Duodenal mucosa (tissue), 2 donors: ENCODE measurements around the gene CDC16.

ENCODE experiments used
- H3K27ac ChIP-seq: one replicate; pipeline ENCODE4 v1.7.0; 2013; ENCODE audit warnings: low read depth, low read length
- H3K27me3 ChIP-seq, 2 donors: one replicate each; pipeline ENCODE4 v1.7.0; 2013; ENCODE audit warnings: low read length in 2 of 2, control low read depth in 1 of 2; ENCODE audit not compliant: insufficient read depth in 2 of 2, control insufficient read depth in 1 of 2
- H3K36me3 ChIP-seq, 2 donors: one replicate each; pipeline ENCODE4 v1.7.0; 2013; ENCODE audit warnings: low read length in 2 of 2, control low read depth in 1 of 2; ENCODE audit not compliant: insufficient read depth in 2 of 2, control insufficient read depth in 1 of 2
- H3K4me1 ChIP-seq, 2 donors: one replicate each; pipeline ENCODE4 v1.7.0; 2013; ENCODE audit warnings: low read length in 2 of 2, control low read depth in 1 of 2; ENCODE audit not compliant: insufficient read depth in 2 of 2, control insufficient read depth in 1 of 2
- H3K4me3 ChIP-seq, 2 donors: one replicate each; pipeline ENCODE4 v1.7.0; 2013; ENCODE audit warnings: low read length in 2 of 2, low read depth in 1 of 2
- H3K9ac ChIP-seq, 2 donors: one replicate each; pipeline ENCODE4 v1.7.0; 2013; ENCODE audit warnings: low read length in 2 of 2, low read depth in 1 of 2
- H3K9me3 ChIP-seq, 2 donors: one replicate each; pipeline ENCODE4 v1.7.0; 2013; ENCODE audit warnings: low read length in 2 of 2, control low read depth in 1 of 2; ENCODE audit not compliant: control insufficient read depth in 1 of 2

CDC16 gene

DNA sequence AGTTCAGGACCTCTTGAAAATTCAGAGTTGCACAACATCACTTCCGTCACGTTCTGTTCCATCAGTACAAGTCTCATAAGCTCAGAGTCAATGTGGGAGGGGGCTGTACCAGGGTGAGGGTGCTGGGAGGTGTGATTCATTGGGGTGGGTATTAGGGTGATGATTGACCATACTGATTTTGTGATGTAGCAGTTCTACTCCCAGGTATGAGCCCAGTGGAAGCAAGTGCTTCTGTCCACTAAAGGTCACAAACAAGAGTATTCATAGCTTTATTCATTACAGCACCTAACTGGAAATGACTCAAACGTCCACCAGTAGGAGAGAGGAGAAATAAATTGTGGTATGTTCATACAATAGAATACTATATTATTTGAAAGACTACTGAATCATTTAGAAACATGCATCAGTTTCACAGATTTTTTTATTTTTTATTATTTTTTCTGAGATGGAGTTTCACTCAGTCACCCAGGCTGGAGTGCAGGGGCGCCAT is 34.6 kb downstream of the CDC16 start:
- peaks cover 0 to 4% of the 10 kb centered on the region in 2 donors for H3K4me1 ChIP-seq
- H3K36me3 ChIP-seq, result peaks cover 31 to 70% of the 10 kb centered on the region in 2 donors
- no peaks in the 10 kb centered on the region for H3K9me3 ChIP-seq
- H3K27me3 ChIP-seq, result no peaks in the 10 kb centered on the region
- H3K27ac ChIP-seq, result no peak overlapping the region
- no peak overlapping the region for H3K9ac ChIP-seq
- no peak overlapping the region for H3K4me3 ChIP-seq

DNA sequence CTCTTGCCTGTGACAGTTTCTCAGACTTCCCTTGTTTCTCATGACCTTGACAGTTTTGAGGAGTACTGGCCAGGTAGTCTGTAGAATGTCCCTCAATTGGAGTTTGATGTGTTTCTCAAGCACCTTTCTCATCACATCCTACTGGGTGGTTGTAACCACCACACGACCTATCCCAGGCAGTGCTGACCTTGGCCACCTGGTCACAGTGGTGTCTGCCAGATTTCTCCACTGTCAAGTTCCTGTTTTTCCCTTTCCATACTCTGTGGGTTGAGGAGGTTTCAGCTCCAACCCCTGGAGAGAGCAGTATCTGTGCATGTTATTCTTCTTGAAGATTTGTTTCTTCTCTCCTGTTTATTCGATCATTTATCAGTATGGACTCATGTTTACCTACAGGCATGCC is 38.3 kb downstream of the CDC16 start:
- peaks cover 0 to 4% of the 10 kb centered on the region in 2 donors for H3K4me1 ChIP-seq
- H3K9ac ChIP-seq, result no peak overlapping the region
- H3K4me3 ChIP-seq, result no peak overlapping the region
- no peaks in the 10 kb centered on the region for H3K9me3 ChIP-seq
- H3K36me3 ChIP-seq, result peaks cover 19 to 52% of the 10 kb centered on the region in 2 donors
- H3K27ac ChIP-seq, result no peak overlapping the region
- H3K27me3 ChIP-seq, result no peaks in the 10 kb centered on the region

DNA sequence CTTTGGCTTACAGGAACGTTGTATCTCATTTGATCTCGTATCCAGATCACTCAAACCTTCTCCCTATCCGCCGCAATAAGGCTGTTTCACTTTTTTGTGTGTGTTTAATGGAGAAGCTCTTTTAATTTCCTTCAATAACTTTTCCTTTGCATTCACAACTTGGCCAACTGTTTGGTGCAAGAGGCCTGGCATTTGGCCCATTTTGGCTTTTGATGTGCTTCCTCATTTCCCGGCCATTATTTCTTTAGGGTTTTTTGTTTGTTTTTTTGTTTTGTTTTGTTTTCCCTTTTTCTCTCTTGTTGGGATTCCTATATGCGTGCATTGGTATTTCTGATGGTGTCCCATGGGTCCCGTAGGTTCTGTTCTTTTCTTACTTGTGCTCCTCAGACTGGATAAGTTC is 40.6 kb downstream of the CDC16 start:
- peaks cover 0 to under 1% of the 10 kb centered on the region in 2 donors for H3K4me1 ChIP-seq
- H3K27ac ChIP-seq, result no peak overlapping the region
- H3K36me3 ChIP-seq, result peaks cover 12 to 31% of the 10 kb centered on the region in 2 donors
- H3K27me3 ChIP-seq, result no peaks in the 10 kb centered on the region
- H3K9me3 ChIP-seq, result no peaks in the 10 kb centered on the region
- H3K9ac ChIP-seq, result no peak overlapping the region
- H3K4me3 ChIP-seq, result no peak overlapping the region

DNA sequence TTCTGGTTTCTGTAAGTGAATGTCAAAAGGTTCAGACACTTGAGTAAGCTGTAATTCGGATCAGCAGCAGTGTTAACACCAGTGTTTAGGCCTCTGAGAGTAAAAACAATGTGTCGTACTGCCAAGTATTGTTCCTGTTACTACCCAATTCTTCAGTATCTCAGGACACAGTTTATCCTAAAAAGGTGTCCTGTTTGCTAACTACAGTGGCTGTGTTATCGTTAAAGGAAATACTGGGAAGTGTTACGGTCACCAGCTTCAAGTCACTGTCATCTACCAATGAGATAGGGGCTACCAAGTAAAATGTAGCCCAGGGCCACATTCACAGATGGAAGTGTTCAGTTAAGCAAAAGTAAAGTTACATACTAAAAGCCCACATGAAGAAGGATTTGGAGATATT is 44.4 kb downstream of the CDC16 start:
- Histone ChIP-seq H3K27ac (no peak overlapping the region), H3K9me3 (no peaks in the 10 kb centered on the region), H3K4me1 (peaks cover 0 to 16% of the 10 kb centered on the region in 2 donors), H3K36me3 (peaks cover 3 to 9% of the 10 kb centered on the region in 2 donors), H3K4me3 (no peak overlapping the region), H3K27me3 (no peaks in the 10 kb centered on the region), H3K9ac (no peak overlapping the region)

DNA sequence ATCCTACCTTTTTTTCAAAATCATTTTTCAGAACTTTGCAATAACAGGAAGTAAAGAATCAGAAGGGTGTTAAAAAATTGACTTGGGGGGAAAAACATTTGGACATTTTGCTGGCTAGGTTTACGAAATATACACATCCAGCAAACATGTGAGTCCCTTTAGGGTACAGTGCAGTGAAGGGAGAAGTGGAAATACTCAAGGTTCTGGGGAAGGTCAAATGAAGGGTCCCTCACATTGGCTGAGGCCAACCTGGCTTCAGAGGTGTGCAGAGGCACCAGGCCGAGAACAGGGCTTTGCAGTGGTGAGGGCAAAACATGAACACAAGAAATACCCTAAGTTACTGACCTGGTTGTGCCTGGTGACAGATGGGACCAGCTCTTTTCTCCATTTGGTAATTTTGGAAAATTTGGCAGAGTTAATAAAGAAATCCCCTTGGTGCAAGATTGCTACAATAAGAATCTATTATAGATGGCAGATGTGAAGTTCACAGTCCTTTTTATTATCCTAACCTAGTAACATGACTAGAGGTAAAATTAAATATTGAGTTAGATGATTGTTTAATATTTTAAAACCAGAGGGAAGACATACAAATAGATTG is 45.2 kb downstream of the CDC16 start:
- Histone ChIP-seq H3K9me3 (no peaks in the 10 kb centered on the region), H3K36me3 (peaks cover 3 to 7% of the 10 kb centered on the region in 2 donors), H3K27me3 (no peaks in the 10 kb centered on the region), H3K4me3 (no peak overlapping the region), H3K27ac (no peak overlapping the region), H3K9ac (peak overlapping the region in 1 of 2 donors; percentile 73), H3K4me1 (peaks cover 0 to 16% of the 10 kb centered on the region in 2 donors)

DNA sequence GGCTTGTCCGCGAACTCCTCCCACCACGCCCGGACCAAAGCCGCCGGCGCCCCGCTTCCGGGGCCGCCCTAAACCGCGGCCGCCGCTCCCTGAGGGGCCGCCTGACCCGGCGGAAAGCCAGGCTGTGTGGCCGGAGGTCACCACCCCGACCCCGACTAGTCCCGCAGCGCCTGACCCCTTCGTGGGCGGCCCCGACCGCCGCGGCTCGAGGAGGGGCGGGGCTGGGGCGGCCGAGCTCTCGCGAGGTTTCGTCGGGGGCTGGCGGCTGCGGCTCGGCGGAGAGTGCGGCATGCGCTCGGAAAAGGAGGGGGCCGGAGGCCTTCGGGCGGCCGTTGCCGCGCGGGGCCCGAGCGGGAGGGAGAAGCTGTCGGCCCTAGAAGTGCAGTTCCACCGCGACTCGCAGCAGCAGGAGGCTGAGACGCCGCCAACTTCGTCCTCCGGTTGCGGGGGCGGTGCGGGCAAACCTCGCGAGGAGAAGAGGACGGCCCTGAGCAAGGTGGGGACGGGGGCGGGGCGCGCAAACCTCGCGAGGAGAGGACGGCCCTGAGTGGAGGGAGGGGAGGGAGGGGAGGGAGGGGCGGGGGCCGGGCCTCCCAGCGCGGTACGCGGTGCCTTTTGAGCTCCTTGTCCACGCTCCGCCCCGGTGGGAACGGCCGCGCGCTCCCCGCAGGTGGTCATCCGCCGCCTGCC is 46.8 kb downstream of the CDC16 start, which contains the start of gene UPF3A:
TSS of gene UPF3A (plus strand) at position 251 of the 690 bp plus-strand sequence. CDS start at position 290, 39 bp downstream.
- peaks cover 10 to 11% of the 10 kb centered on the region in 2 donors for H3K36me3 ChIP-seq
- peak within 1 kb of the TSS; percentile 73 to 80 for H3K9ac ChIP-seq
- peaks cover 0 to 16% of the 10 kb centered on the region in 2 donors for H3K4me1 ChIP-seq
- H3K9me3 ChIP-seq, result no peaks in the 10 kb centered on the region
- H3K27me3 ChIP-seq, result no peaks in the 10 kb centered on the region
- peak within 1 kb of the TSS; percentile 81 to 85 for H3K4me3 ChIP-seq
- peak within 1 kb of the TSS; percentile 97 for H3K27ac ChIP-seq

DNA sequence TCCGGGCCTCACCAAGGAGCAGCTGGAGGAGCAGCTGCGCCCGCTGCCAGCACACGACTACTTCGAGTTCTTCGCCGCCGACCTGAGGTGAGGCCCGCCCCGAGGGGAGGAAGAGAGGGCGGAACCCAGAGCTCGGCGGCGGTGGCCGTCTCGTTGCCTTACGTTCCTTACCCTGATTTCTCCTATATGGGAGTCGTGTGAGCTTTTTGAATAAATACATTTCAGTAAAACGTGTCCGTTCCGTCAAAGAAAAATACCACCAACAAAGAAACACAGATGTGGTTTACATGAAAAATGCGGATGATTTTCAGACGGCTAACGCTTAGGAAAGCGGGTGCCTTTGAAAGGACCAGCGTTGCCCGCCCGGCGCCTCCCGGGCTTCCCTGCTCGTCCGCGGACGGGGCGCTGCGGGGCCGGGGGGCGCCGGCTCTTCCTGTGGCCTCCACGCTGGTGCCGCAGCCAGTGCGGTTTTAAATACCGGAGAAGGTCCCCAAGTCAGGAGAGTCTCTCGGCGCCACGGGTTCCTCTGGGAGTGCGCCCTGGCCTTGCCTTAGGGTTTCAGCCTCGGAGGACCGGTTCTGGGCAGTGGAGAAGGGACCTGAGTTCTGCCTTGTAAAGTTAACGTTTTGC is 47.5 kb downstream of the CDC16 start:
- Histone ChIP-seq H3K9me3 (no peaks in the 10 kb centered on the region), H3K9ac (peak overlapping the region; percentile 65 to 80), H3K36me3 (peaks cover 15 to 17% of the 10 kb centered on the region in 2 donors)

DNA sequence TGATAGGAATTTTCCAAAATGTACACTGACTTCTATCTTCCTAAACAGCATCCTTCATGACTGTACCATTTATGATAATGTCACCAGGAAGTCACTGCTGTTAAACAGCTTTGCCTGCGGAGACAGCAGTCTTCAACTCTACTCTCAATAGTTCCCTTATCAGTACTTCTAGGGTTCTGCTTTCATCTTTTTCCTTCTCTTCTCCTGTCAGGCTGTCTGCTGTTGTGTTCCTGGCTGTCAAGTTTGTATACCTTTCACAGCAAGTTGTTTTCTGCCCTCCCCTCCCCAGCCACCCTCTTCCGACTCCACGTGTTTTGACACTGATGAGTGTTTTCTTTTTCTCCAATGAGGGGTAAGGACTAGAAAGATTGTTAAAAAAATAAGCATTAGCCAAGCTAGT is 48.9 kb downstream of the CDC16 start:
- Histone ChIP-seq H3K9me3 (no peaks in the 10 kb centered on the region), H3K9ac (no peak overlapping the region), H3K4me1 (peaks cover 0 to 16% of the 10 kb centered on the region in 2 donors), H3K4me3 (no peak overlapping the region), H3K27me3 (no peaks in the 10 kb centered on the region), H3K27ac (no peak overlapping the region), H3K36me3 (peaks cover 22% of the 10 kb centered on the region in 2 donors)

More for the DNA sequence above, 47.5 kb downstream of the CDC16 start:
- Histone ChIP-seq H3K4me3 (peak overlapping the region; percentile 81 to 85), H3K27me3 (no peaks in the 10 kb centered on the region), H3K4me1 (peaks cover 0 to 16% of the 10 kb centered on the region in 2 donors), H3K27ac (peak overlapping the region; percentile 63)

DNA sequence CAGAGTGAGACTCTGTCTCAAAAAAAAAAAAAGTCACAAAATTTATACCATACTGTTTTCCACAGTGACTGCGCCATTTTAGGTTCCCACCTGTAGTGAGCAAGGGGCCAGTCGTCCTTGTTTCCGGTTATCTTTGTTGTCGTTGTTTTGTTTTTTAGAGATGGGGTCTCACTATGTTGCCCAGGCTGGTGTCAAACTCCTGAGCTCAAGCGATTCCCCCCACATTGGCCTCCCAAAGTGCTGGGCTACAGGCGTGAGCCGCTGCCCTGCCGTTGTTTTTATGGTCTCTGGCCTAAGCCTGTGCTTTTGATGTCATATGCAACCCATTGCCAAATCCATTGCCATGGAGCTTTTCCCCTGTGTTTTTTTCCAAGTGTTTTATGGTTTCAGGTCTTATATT is 50.0 kb downstream of the CDC16 start:
- Histone ChIP-seq H3K27ac (no peak overlapping the region), H3K36me3 (peaks cover 24 to 30% of the 10 kb centered on the region in 2 donors), H3K9ac (no peak overlapping the region), H3K4me1 (peaks cover 0 to 16% of the 10 kb centered on the region in 2 donors), H3K9me3 (no peaks in the 10 kb centered on the region), H3K27me3 (no peaks in the 10 kb centered on the region), H3K4me3 (no peak overlapping the region)
